Esophagus mucosa (tissue), 1 donor: ENCODE measurements around the gene FHIT. TPM values are rescaled to one million over a fixed set of nuclear protein-coding genes. Genes with fewer than 3 reads are reported as not detected.
"Not testable (repeated sequence)": the region's sequence is repeated elsewhere in the genome, so short reads cannot be mapped to it uniquely, and the experiment has no call there.

Experiments used
- ATAC-seq: fragments of 200-7000 bp; cut with Tn5 transposase; one replicate; pipeline ENCODE4 v1.9.1; 2020
- total RNA-seq: library from RNA; stranded (reverse); gene quantifications from one replicate; pipeline ENCODE4 v1.2.4, GENCODE V29; 2023
- donor health status: DM: yes; HTN: yes; CAD: no.

Gene FHIT
- total RNA-seq, 1 donor from 2014 or later = 10.5 TPM

- ATAC-seq = no peak
These were observed 1438.8 kb downstream of the FHIT start for GRCh38 chr3:59812237-59813147.

GRCh38 chr3:59811160-59811559, 1440.1 kb downstream of the FHIT start:
- ATAC-seq = no peak

GRCh38 chr3:59810606-59811005, 1440.6 kb downstream of the FHIT start:
- no peak for ATAC-seq

GRCh38 chr3:59809710-59810444, 1441.4 kb downstream of the FHIT start:
- ATAC-seq = peak; percentile 57

GRCh38 chr3:59809016-59809415, 1442.2 kb downstream of the FHIT start:
- ATAC-seq = no peak

- no peak for ATAC-seq
These were observed 1442.8 kb downstream of the FHIT start for GRCh38 chr3:59808446-59808845.

GRCh38 chr3:59803268-59803667, 1448.0 kb downstream of the FHIT start:
- no peak for ATAC-seq

- ATAC-seq = not testable (repeated sequence)
These were observed 1448.8 kb downstream of the FHIT start for GRCh38 chr3:59802453-59802852.

- no peak for ATAC-seq
These were observed 1449.2 kb downstream of the FHIT start for GRCh38 chr3:59802045-59802444.

- ATAC-seq = no peak
These were observed 1450.8 kb downstream of the FHIT start for GRCh38 chr3:59800481-59800880.

- no peak for ATAC-seq
These were observed 1452.7 kb downstream of the FHIT start for GRCh38 chr3:59798372-59799086.

GRCh38 chr3:59797533-59797932, 1453.7 kb downstream of the FHIT start:
- ATAC-seq = no peak

- ATAC-seq = no peak
These were observed 1454.8 kb downstream of the FHIT start for GRCh38 chr3:59796456-59796855.

- ATAC-seq = no peak
These were observed 1455.5 kb downstream of the FHIT start for GRCh38 chr3:59795756-59796155.

GRCh38 chr3:59793976-59794375, 1457.3 kb downstream of the FHIT start:
- no peak for ATAC-seq

- no peak for ATAC-seq
These were observed 1459.4 kb downstream of the FHIT start for GRCh38 chr3:59791774-59792308.

- ATAC-seq = no peak
These were observed 1461.0 kb downstream of the FHIT start for GRCh38 chr3:59790241-59790640.

- no peak for ATAC-seq
These were observed 1462.5 kb downstream of the FHIT start for GRCh38 chr3:59788801-59789200.

GRCh38 chr3:59788133-59788532, 1463.1 kb downstream of the FHIT start:
- ATAC-seq = no peak

GRCh38 chr3:59786374-59786773, 1464.9 kb downstream of the FHIT start:
- ATAC-seq = no peak

- ATAC-seq = no peak
These were observed 1467.1 kb downstream of the FHIT start for GRCh38 chr3:59784164-59784563.

GRCh38 chr3:59783468-59783988, 1467.7 kb downstream of the FHIT start:
- no peak for ATAC-seq

GRCh38 chr3:59782664-59783063, 1468.6 kb downstream of the FHIT start:
- ATAC-seq = no peak
